Bronchial epithelial cell (primary cell): Measurements from ENCODE around the gene GDPD2. TPM values are rescaled to one million over a fixed set of nuclear protein-coding genes. Genes with fewer than 3 reads are reported as not detected.

Experiments
- DNase-seq: peaks from one replicate; pipeline ENCODE4 v3.0.0-alpha.2; 2010; ENCODE audit warnings: low read depth
- FAIRE-seq: peaks from 2 replicates; lab custom pipeline; 2011; peaks lifted over from hg19 to GRCh38; lab: Jason Lieb, UNC
- H3K27me3 ChIP-seq: 2 replicates; pipeline ENCODE4 v1.5.1; 2011; ENCODE audit warnings: low read length; ENCODE audit not compliant: control insufficient read depth, insufficient read depth
- H3K36me3 ChIP-seq: 2 replicates; pipeline ENCODE4 v1.5.1; 2011; ENCODE audit warnings: low read length; ENCODE audit not compliant: control insufficient read depth, insufficient read depth
- H3K4me3 ChIP-seq: 2 replicates; pipeline ENCODE4 v1.5.1; 2011; ENCODE audit warnings: mild to moderate bottlenecking, low read depth, low read length, control low read depth
- total RNA-seq: library from RNA; depleted of rRNA; stranded (reverse); fragments of >200 nt; gene quantifications from 2 replicates; pipeline ENCODE4 v1.2.1, GENCODE V29; 2014
- TF ChIP-seq, protein P1 (sequence below): IDR thresholded peaks from 2 replicates; pipeline ENCODE4 v1.5.1; 2011; ENCODE audit warnings: mild to moderate bottlenecking, moderate library complexity, low read length, control low read depth, inconsistent platforms; ENCODE audit not compliant: insufficient read depth, severe bottlenecking

Gene GDPD2
- total RNA-seq, 1 donor from 2014 or later = not detected

DNA sequence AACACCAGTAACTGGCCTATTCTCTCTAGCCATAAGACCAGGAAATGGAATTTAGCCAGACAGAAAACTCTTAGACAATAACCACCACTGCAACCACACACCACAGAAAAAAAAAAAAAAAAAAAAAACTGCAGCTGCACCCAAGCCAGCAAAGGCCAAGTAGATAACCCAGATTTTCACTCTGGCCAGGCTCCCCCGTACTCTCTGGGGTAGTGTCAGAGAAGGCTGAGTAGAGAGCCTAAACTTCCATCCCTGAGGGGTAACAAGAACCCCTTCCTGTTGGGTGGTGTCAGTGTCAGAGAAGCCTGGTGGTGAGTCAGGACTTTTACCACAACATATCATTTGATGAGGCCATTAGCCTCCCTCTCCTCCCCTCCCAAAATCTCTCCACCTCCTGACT lies 15.9 kb downstream of the GDPD2 start:
- TF ChIP-seq, protein P1, sequence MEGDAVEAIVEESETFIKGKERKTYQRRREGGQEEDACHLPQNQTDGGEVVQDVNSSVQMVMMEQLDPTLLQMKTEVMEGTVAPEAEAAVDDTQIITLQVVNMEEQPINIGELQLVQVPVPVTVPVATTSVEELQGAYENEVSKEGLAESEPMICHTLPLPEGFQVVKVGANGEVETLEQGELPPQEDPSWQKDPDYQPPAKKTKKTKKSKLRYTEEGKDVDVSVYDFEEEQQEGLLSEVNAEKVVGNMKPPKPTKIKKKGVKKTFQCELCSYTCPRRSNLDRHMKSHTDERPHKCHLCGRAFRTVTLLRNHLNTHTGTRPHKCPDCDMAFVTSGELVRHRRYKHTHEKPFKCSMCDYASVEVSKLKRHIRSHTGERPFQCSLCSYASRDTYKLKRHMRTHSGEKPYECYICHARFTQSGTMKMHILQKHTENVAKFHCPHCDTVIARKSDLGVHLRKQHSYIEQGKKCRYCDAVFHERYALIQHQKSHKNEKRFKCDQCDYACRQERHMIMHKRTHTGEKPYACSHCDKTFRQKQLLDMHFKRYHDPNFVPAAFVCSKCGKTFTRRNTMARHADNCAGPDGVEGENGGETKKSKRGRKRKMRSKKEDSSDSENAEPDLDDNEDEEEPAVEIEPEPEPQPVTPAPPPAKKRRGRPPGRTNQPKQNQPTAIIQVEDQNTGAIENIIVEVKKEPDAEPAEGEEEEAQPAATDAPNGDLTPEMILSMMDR = no peak
- no peaks in the 10 kb centered on the region for H3K36me3 ChIP-seq
- FAIRE-seq = no peak
- H3K27me3 ChIP-seq = no peaks in the 10 kb centered on the region
- no peak overlapping the region for H3K4me3 ChIP-seq
- peak; percentile 40 for DNase-seq

- Histone ChIP-seq H3K36me3 (no peaks in the 10 kb centered on the region), H3K27me3 (peaks cover 10% of the 10 kb centered on the region), H3K4me3 (no peak overlapping the region)
- DNase-seq (no peak), FAIRE-seq (peak; percentile 40)
- TF ChIP-seq, protein P1 = no peak
These were observed 19.1 kb downstream of the GDPD2 start for GRCh38 chrX:70442224-70442623.

- Histone ChIP-seq H3K27me3 (peaks cover 12% of the 10 kb centered on the region), H3K36me3 (no peaks in the 10 kb centered on the region), H3K4me3 (no peak within 1 kb of the TSS)
- FAIRE-seq = no peak
- TF ChIP-seq, protein P1 = no peak
- no peak for DNase-seq
These were observed 21.3 kb downstream of the GDPD2 start, which contains the start of gene DLG3 for GRCh38 chrX:70444326-70444945. DLG3 (plus strand) TSS chrX:70444835; CDS start chrX:70445202, 367 bp downstream.

- TF ChIP-seq, protein P1 = no peak
- no peak for FAIRE-seq
- no peak for DNase-seq
- peaks cover 12% of the 10 kb centered on the region for H3K27me3 ChIP-seq
- no peak overlapping the region for H3K4me3 ChIP-seq
- no peaks in the 10 kb centered on the region for H3K36me3 ChIP-seq
These were observed 22.0 kb downstream of the GDPD2 start for GRCh38 chrX:70444946-70445656.

GRCh38 chrX:70445951-70446350 lies 22.8 kb downstream of the GDPD2 start:
- Histone ChIP-seq H3K27me3 (peaks cover 12% of the 10 kb centered on the region), H3K36me3 (no peaks in the 10 kb centered on the region), H3K4me3 (no peak overlapping the region)
- DNase-seq (no peak), FAIRE-seq (no peak)
- TF ChIP-seq, protein P1 = no peak
